ENCODE data around the gene FOCAD.

The FOCAD gene

GRCh38 chr9:20643660-20644059, 40.4 kb upstream of the FOCAD start:
- H3K9ac ChIP-seq (ENCODE audit: low read length) = no peak overlapping the region
- H4K20me1 ChIP-seq (ENCODE audit: insufficient read depth, low read length) = no peaks in the 10 kb centered on the region; the same call in 1 of the 2 replicates
- no peaks in the 10 kb centered on the region; the same call in 1 of the 2 replicates for H3K27me3 ChIP-seq (ENCODE audit: insufficient read depth, low read length)
- H3K27ac ChIP-seq (ENCODE audit: low read depth, low read length, poor library complexity, severe bottlenecking) = no peak overlapping the region
- no peaks in the 10 kb centered on the region for H3K36me3 ChIP-seq (ENCODE audit: insufficient read depth, low read length)
- H3K4me1 ChIP-seq (ENCODE audit: insufficient read depth, low read length, severe bottlenecking) = peaks cover 9% of the 10 kb centered on the region
- H3F3A ChIP-seq (ENCODE audit: insufficient read depth, low read length) = peaks cover 5% of the 10 kb centered on the region; the same call in 1 of the 2 replicates
- no peaks in the 10 kb centered on the region for H3K9me2 ChIP-seq (ENCODE audit: low read depth, low read length)
- no peaks in the 10 kb centered on the region for H3K9me3 ChIP-seq (ENCODE audit: low read length)
- no peak overlapping the region for H3K4me3 ChIP-seq (ENCODE audit: low read depth, low read length, poor library complexity, severe bottlenecking)
- TF ChIP-seq EZH2 (IDR thresholded peaks at IDR 0.05; ENCODE audit: borderline replicate concordance, low read length) (no peak), CTCF (IDR thresholded peaks at IDR 0.05; ENCODE audit: low read length) (no peak)
- H2AFZ ChIP-seq (ENCODE audit: low read length) = no peak overlapping the region
- H3K79me2 ChIP-seq (ENCODE audit: insufficient read depth, low read length) = no peaks in the 10 kb centered on the region
- H3K4me2 ChIP-seq (ENCODE audit: low read length) = no peak overlapping the region

- H3K79me2 ChIP-seq (ENCODE audit: insufficient read depth, low read length) = no peaks in the 10 kb centered on the region
- H3K27ac ChIP-seq (ENCODE audit: low read depth, low read length, poor library complexity, severe bottlenecking) = no peak overlapping the region
- no peaks in the 10 kb centered on the region for H3K4me1 ChIP-seq (ENCODE audit: insufficient read depth, low read length, severe bottlenecking)
- H3K4me3 ChIP-seq (ENCODE audit: low read depth, low read length, poor library complexity, severe bottlenecking) = no peak overlapping the region
- TF ChIP-seq CTCF (IDR thresholded peaks at IDR 0.05; ENCODE audit: low read length) = no peak
- no peak for TF ChIP-seq EZH2 (IDR thresholded peaks at IDR 0.05; ENCODE audit: borderline replicate concordance, low read length)
- H3K4me2 ChIP-seq (ENCODE audit: low read length) = no peak overlapping the region
- H3F3A ChIP-seq (ENCODE audit: insufficient read depth, low read length) = no peaks in the 10 kb centered on the region
- H3K9me2 ChIP-seq (ENCODE audit: low read depth, low read length) = no peaks in the 10 kb centered on the region
- H3K9me3 ChIP-seq (ENCODE audit: low read length) = no peaks in the 10 kb centered on the region
- no peak overlapping the region for H3K9ac ChIP-seq (ENCODE audit: low read length)
- H4K20me1 ChIP-seq (ENCODE audit: insufficient read depth, low read length) = no peaks in the 10 kb centered on the region
- H3K27me3 ChIP-seq (ENCODE audit: insufficient read depth, low read length) = no peaks in the 10 kb centered on the region; the same call in 1 of the 2 replicates
- no peak overlapping the region for H2AFZ ChIP-seq (ENCODE audit: low read length)
- no peaks in the 10 kb centered on the region for H3K36me3 ChIP-seq (ENCODE audit: insufficient read depth, low read length)
Measured at GRCh38 chr9:20646656-20647055, 37.4 kb upstream of the FOCAD start.

- H3K4me2 ChIP-seq (ENCODE audit: low read length) = no peak overlapping the region
- no peak overlapping the region for H3K4me3 ChIP-seq (ENCODE audit: low read depth, low read length, poor library complexity, severe bottlenecking)
- H3K9me3 ChIP-seq (ENCODE audit: low read length) = no peaks in the 10 kb centered on the region
- H3K9me2 ChIP-seq (ENCODE audit: low read depth, low read length) = no peaks in the 10 kb centered on the region
- H4K20me1 ChIP-seq (ENCODE audit: insufficient read depth, low read length) = no peaks in the 10 kb centered on the region
- no peak overlapping the region for H3K9ac ChIP-seq (ENCODE audit: low read length)
- H3K79me2 ChIP-seq (ENCODE audit: insufficient read depth, low read length) = no peaks in the 10 kb centered on the region
- H3F3A ChIP-seq (ENCODE audit: insufficient read depth, low read length) = no peaks in the 10 kb centered on the region
- no peaks in the 10 kb centered on the region for H3K27me3 ChIP-seq (ENCODE audit: insufficient read depth, low read length)
- H3K36me3 ChIP-seq (ENCODE audit: insufficient read depth, low read length) = no peaks in the 10 kb centered on the region
- H2AFZ ChIP-seq (ENCODE audit: low read length) = no peak overlapping the region
- TF ChIP-seq EZH2 (IDR thresholded peaks at IDR 0.05; ENCODE audit: borderline replicate concordance, low read length) (no peak), CTCF (IDR thresholded peaks at IDR 0.05; ENCODE audit: low read length) (no peak)
- H3K27ac ChIP-seq (ENCODE audit: low read depth, low read length, poor library complexity, severe bottlenecking) = no peak overlapping the region
- no peaks in the 10 kb centered on the region for H3K4me1 ChIP-seq (ENCODE audit: insufficient read depth, low read length, severe bottlenecking)
Measured at GRCh38 chr9:20649381-20649780, 34.7 kb upstream of the FOCAD start.
